HepG2 (cell line): ENCODE data around the gene MAP2K7. TPM values are rescaled to one million over a fixed set of nuclear protein-coding genes. Genes with fewer than 3 reads are reported as not detected.

ENCODE experiments used
- ATF7 ChIP-seq, 2 experiments: fragments of 450-650 bp in 1 of 2; sonication (generic) in 1 of 2; formaldehyde crosslinking in 1 of 2; IDR thresholded peaks; 2 replicates each; pipeline versions ENCODE4 v1.4.0 to v1.6.1; 2016 to 2020; ENCODE audit warnings: antibody characterized with exemption in 1 of 2, mild to moderate bottlenecking in 1 of 2, missing genetic modification reagents in 1 of 2
- CHD2 ChIP-seq: IDR thresholded peaks from 2 replicates; pipeline ENCODE4 v1.6.1; 2011; ENCODE audit warnings: low read depth, low read length, improper control_type of control experiment
- ELF1 ChIP-seq: sonication (generic); formaldehyde crosslinking; IDR thresholded peaks from 2 replicates; pipeline ENCODE4 v1.4.0; 2020; ENCODE audit warnings: missing genetic modification reagents
- IKZF4 ChIP-seq: sonication (generic); formaldehyde crosslinking; IDR thresholded peaks from 2 replicates; pipeline ENCODE4 v1.5.1; 2020; ENCODE audit warnings: borderline replicate concordance, mild to moderate bottlenecking, low read depth, missing genetic modification reagents; ENCODE audit errors: not compliant biosample characterization
- JDP2 ChIP-seq: sonication (generic); formaldehyde crosslinking; IDR thresholded peaks from 2 replicates; pipeline ENCODE4 v1.8.1; 2022; ENCODE audit warnings: missing genetic modification reagents, borderline replicate concordance
- KDM3A ChIP-seq: IDR thresholded peaks from 2 replicates; pipeline ENCODE4 v1.6.1; 2018; ENCODE audit warnings: low read depth, missing compliant biosample characterization
- NAIF1 ChIP-seq: sonication (generic); formaldehyde crosslinking; IDR thresholded peaks from 2 replicates; pipeline ENCODE4 v1.5.0; 2020; ENCODE audit warnings: mild to moderate bottlenecking, missing genetic modification reagents, borderline replicate concordance
- NCOR1 ChIP-seq: fragments of 200-600 bp; sonication (generic); IDR thresholded peaks from 2 replicates; pipeline ENCODE4 v1.7.0; 2017; ENCODE audit warnings: antibody characterized with exemption, low read length, borderline replicate concordance
- PHF20 ChIP-seq: sonication (generic); formaldehyde crosslinking; IDR thresholded peaks from 2 replicates; pipeline ENCODE4 v1.5.0; 2020; ENCODE audit warnings: mild to moderate bottlenecking, missing genetic modification reagents
- PHF8 ChIP-seq: sonication (generic); formaldehyde crosslinking; IDR thresholded peaks from 2 replicates; pipeline ENCODE4 v1.5.0; 2020; ENCODE audit warnings: missing genetic modification reagents
- POGZ ChIP-seq: sonication (generic); formaldehyde crosslinking; IDR thresholded peaks from 2 replicates; pipeline ENCODE4 v1.4.0; 2020; ENCODE audit warnings: mild to moderate bottlenecking, missing genetic modification reagents
- RARA ChIP-seq: IDR thresholded peaks from 2 replicates; pipeline ENCODE4 v1.6.1; 2016; ENCODE audit warnings: missing genetic modification reagents, missing compliant biosample characterization
- RFX5 ChIP-seq: IDR thresholded peaks from 2 replicates; pipeline ENCODE4 v1.6.1; 2011; ENCODE audit warnings: low read depth, low read length, improper control_type of control experiment
- TCF12 ChIP-seq, 2 experiments: fragments of 450-650 bp in 1 of 2; sonication (generic) in 1 of 2; formaldehyde crosslinking in 1 of 2; IDR thresholded peaks; 2 replicates each; pipeline versions ENCODE4 v1.6.1 to v1.8.0; 2017 to 2022; ENCODE audit warnings: antibody characterized with exemption in 1 of 2, mild to moderate bottlenecking in 1 of 2, missing genetic modification reagents in 1 of 2, moderate library complexity in 1 of 2
- THAP8 ChIP-seq: sonication (generic); formaldehyde crosslinking; IDR thresholded peaks from 2 replicates; pipeline ENCODE4 v1.5.1; 2020; ENCODE audit warnings: missing genetic modification reagents, mild to moderate bottlenecking, borderline replicate concordance
- UBTF ChIP-seq: sonication (generic); formaldehyde crosslinking; IDR thresholded peaks from 2 replicates; pipeline ENCODE4 v1.4.0; 2020; ENCODE audit warnings: mild to moderate bottlenecking, missing genetic modification reagents
- ZBTB1 ChIP-seq: sonication (generic); formaldehyde crosslinking; IDR thresholded peaks from 2 replicates; pipeline ENCODE4 v1.4.0; 2020; ENCODE audit warnings: missing genetic modification reagents, borderline replicate concordance
- ZMYM2 ChIP-seq: sonication (generic); formaldehyde crosslinking; IDR thresholded peaks from 2 replicates; pipeline ENCODE4 v1.8.0; 2022; ENCODE audit warnings: mild to moderate bottlenecking, missing genetic modification reagents
- ZNF569 ChIP-seq: sonication (generic); formaldehyde crosslinking; IDR thresholded peaks from 2 replicates; pipeline ENCODE4 v1.5.0; 2020; ENCODE audit warnings: mild to moderate bottlenecking, missing genetic modification reagents, moderate library complexity, borderline replicate concordance
- ZSCAN20 ChIP-seq: sonication (generic); formaldehyde crosslinking; IDR thresholded peaks from 2 replicates; pipeline ENCODE4 v1.4.0; 2020; ENCODE audit warnings: missing genetic modification reagents, mild to moderate bottlenecking, borderline replicate concordance
- polyA plus RNA-seq, 8 experiments: library from polyadenylated mRNA; depleted of rRNA in 3 of 8; stranded (reverse) in 7 of 8; unstranded in 1 of 8; fragments of >200 nt; fragmentation: Illumina TruSeq in 4 of 8; extraction: Trizol in 4 of 8; gene quantifications; 2 replicates each; pipeline versions ENCODE4 v1.2.1 to v1.2.3, GENCODE V29; 2011 to 2016; ENCODE audit warnings: low read depth in 4 of 8, missing spikeins in 1 of 8, mixed read lengths in 1 of 8; ENCODE audit not compliant: insufficient read depth in 1 of 8
- total RNA-seq, 5 experiments: library from RNA; depleted of rRNA; stranded (reverse); fragments of >200 nt; fragmentation: Illumina TruSeq; extraction: Trizol; gene quantifications; 2 replicates each; pipeline ENCODE4 v1.2.3, GENCODE V29; 2016; ENCODE audit warnings: low read depth in 1 of 5
- TF ChIP-seq, protein P1 (sequence below): sonication (generic); formaldehyde crosslinking; IDR thresholded peaks from 2 replicates; pipeline ENCODE4 v1.9.0; 2022; ENCODE audit warnings: missing genetic modification reagents, mild to moderate bottlenecking, borderline replicate concordance
- TF ChIP-seq, protein P2 (sequence below): sonication (generic); formaldehyde crosslinking; IDR thresholded peaks from 2 replicates; pipeline ENCODE4 v1.8.1; 2023; ENCODE audit warnings: mild to moderate bottlenecking, inconsistent platforms, moderate library complexity, missing genetic modification reagents, borderline replicate concordance

The MAP2K7 gene
- total and polyA plus RNA-seq, 2 of the 13 experiments (the other 11 are each of a cell fraction or from before 2014, with no cell fraction given) = 9.0 to 10.8 TPM

- TF ChIP-seq PHF8 = no peak
- no peak; the same call in 1 of the 2 replicates for TF ChIP-seq UBTF
- TF ChIP-seq, protein P1, sequence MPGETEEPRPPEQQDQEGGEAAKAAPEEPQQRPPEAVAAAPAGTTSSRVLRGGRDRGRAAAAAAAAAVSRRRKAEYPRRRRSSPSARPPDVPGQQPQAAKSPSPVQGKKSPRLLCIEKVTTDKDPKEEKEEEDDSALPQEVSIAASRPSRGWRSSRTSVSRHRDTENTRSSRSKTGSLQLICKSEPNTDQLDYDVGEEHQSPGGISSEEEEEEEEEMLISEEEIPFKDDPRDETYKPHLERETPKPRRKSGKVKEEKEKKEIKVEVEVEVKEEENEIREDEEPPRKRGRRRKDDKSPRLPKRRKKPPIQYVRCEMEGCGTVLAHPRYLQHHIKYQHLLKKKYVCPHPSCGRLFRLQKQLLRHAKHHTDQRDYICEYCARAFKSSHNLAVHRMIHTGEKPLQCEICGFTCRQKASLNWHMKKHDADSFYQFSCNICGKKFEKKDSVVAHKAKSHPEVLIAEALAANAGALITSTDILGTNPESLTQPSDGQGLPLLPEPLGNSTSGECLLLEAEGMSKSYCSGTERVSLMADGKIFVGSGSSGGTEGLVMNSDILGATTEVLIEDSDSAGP (CRISPR knock-in tag) = no peak
- TF ChIP-seq PHF20 = no peak
- TF ChIP-seq ZSCAN20 = no peak
- 0 out of 2 replicates have a peak, but pooled peaks have one; percentile 38 for TF ChIP-seq ZMYM2
- TF ChIP-seq ZNF569 (CRISPR knock-in tag) = 0 out of 2 replicates have a peak, but pooled peaks have one; percentile 58
- TF ChIP-seq TCF12 (IDR thresholded peaks at IDR 0.05) = no peak
- TF ChIP-seq TCF12 (CRISPR knock-in tag; IDR thresholded peaks at IDR 0.05) = 0 out of 2 replicates have a peak, but pooled peaks have one; percentile 32
- TF ChIP-seq NAIF1 (CRISPR knock-in tag) = peak; percentile 21; the same call in 1 of the 2 replicates
- TF ChIP-seq, protein P2, sequence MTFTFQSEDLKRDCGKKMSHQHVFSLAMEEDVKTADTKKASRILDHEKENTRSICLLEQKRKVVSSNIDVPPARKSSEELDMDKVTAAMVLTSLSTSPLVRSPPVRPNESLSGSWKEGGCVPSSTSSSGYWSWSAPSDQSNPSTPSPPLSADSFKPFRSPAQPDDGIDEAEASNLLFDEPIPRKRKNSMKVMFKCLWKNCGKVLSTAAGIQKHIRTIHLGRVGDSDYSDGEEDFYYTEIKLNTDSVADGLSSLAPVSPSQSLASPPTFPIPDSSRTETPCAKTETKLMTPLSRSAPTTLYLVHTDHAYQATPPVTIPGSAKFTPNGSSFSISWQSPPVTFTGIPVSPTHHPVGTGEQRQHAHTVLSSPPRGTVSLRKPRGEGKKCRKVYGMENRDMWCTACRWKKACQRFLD = no peak
- TF ChIP-seq JDP2 (CRISPR knock-in tag) = no peak
- TF ChIP-seq NCOR1 = peak; percentile 38; the same call in 1 of the 2 replicates
- no peak for TF ChIP-seq POGZ (CRISPR knock-in tag)
- TF ChIP-seq ELF1 = no peak
- TF ChIP-seq CHD2 = no peak
- TF ChIP-seq KDM3A (CRISPR knock-in tag) = no peak
- TF ChIP-seq ATF7 (IDR thresholded peaks at IDR 0.05) = no peak
- no peak for TF ChIP-seq ATF7 (CRISPR knock-in tag; IDR thresholded peaks at IDR 0.05)
- TF ChIP-seq THAP8 = no peak
- TF ChIP-seq RARA = peak; percentile 86
- TF ChIP-seq ZBTB1 (CRISPR knock-in tag) = no peak
- no peak for TF ChIP-seq IKZF4 (CRISPR knock-in tag)
- TF ChIP-seq RFX5 = no peak
These were observed 857 bp upstream of the MAP2K7 start (continued) for GRCh38 chr19:7902796-7903243.
